ENCODE measurements around the gene PKIG. TPM values are rescaled to one million over a fixed set of nuclear protein-coding genes. Genes with fewer than 3 reads are reported as not detected.

PKIG gene
- total RNA-seq, 4 donors from 2014 or later = 305 to 398 (median 357) TPM

DNA sequence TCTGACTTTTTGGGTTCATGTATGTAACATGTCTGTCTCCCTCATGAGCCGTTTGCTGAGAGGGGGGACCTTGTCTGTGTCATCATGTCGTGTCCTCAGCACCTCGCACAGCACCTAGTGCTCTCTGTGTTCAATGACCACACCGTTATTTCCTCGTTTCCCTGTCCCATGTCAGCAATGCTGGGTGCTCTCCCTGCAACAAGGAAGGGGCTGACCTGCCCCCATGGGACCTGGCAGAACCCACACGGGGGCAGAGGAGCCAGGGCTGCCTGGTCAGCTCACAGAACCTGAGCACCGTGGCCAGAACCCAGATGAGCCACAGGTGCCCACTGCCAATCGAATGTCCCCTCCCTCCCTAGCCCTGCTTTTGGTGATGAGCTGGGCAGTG lies 61.8 kb downstream of the PKIG start:
- peaks cover 61 to 72% (median 66%) of the 10 kb centered on the region in 4 donors for H3K4me1 ChIP-seq
- H3K9me3 ChIP-seq = no peaks in the 10 kb centered on the region
- TF ChIP-seq POLR2AphosphoS5 (IDR thresholded peaks at IDR 0.05) (no peak), EP300 (IDR thresholded peaks at IDR 0.05) (no peak), POLR2A (IDR thresholded peaks at IDR 0.05; ENCODE audit: low read depth) (no peak)
- TF ChIP-seq, protein P1, sequence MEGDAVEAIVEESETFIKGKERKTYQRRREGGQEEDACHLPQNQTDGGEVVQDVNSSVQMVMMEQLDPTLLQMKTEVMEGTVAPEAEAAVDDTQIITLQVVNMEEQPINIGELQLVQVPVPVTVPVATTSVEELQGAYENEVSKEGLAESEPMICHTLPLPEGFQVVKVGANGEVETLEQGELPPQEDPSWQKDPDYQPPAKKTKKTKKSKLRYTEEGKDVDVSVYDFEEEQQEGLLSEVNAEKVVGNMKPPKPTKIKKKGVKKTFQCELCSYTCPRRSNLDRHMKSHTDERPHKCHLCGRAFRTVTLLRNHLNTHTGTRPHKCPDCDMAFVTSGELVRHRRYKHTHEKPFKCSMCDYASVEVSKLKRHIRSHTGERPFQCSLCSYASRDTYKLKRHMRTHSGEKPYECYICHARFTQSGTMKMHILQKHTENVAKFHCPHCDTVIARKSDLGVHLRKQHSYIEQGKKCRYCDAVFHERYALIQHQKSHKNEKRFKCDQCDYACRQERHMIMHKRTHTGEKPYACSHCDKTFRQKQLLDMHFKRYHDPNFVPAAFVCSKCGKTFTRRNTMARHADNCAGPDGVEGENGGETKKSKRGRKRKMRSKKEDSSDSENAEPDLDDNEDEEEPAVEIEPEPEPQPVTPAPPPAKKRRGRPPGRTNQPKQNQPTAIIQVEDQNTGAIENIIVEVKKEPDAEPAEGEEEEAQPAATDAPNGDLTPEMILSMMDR (IDR thresholded peaks at IDR 0.05) = no peak
- WGBS = 73% methylated on average over 7 of the region's 8 CpGs
- no peak for DNase-seq (ENCODE audit: extremely low spot score)
- peak overlapping the region; percentile 64 to 81 (median 72) for H3K27ac ChIP-seq (replicated peaks in 1 of 4)
- H3K27me3 ChIP-seq = no peaks in the 10 kb centered on the region
- no peak overlapping the region for H3K4me3 ChIP-seq
- H3K36me3 ChIP-seq = peaks cover 0 to 6% (median 0%) of the 10 kb centered on the region in 4 donors
- intact Hi-C loops (cut with DNase I) = no loop called here

DNA sequence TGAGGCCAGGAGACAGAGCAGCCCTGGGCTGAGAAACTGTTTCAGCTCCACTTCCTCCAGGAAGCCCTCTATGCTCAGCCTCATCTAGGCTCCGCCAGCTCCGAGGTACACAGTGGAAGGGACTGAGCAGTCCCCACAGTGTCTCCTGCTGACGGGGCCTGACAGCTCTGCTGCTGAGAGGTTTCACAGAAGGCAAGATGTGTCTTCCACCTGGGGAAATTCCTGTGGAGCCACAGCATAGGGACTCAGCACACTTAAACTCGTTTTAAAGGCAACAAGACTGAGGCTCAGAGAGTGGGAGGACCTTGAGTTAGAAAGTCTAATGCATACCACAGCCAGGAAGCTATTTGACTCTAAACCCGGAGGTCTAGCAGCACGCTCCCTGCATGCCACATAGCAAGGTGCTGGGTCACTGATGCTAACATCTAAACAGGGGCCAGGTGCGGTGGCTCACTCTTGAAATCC lies 62.3 kb downstream of the PKIG start:
- no peak overlapping the region for H3K4me3 ChIP-seq
- TF ChIP-seq, protein P1 (IDR thresholded peaks at IDR 0.05) = no peak
- TF ChIP-seq POLR2A (IDR thresholded peaks at IDR 0.05; ENCODE audit: low read depth) = no peak
- TF ChIP-seq POLR2AphosphoS5 (IDR thresholded peaks at IDR 0.05) = no peak
- TF ChIP-seq EP300 (IDR thresholded peaks at IDR 0.05) = no peak
- intact Hi-C loops (cut with DNase I) = no loop called here
- H3K36me3 ChIP-seq = peaks cover 0 to 6% (median 0%) of the 10 kb centered on the region in 4 donors
- H3K27me3 ChIP-seq = no peaks in the 10 kb centered on the region
- no peak for DNase-seq (ENCODE audit: extremely low spot score)
- peaks cover 61 to 74% (median 66%) of the 10 kb centered on the region in 4 donors for H3K4me1 ChIP-seq
- WGBS = 64% methylated on average over 7 of the region's 7 CpGs
- H3K27ac ChIP-seq (replicated peaks in 1 of 4) = peak overlapping the region; percentile 64 to 81 (median 72)
- no peaks in the 10 kb centered on the region for H3K9me3 ChIP-seq

DNA sequence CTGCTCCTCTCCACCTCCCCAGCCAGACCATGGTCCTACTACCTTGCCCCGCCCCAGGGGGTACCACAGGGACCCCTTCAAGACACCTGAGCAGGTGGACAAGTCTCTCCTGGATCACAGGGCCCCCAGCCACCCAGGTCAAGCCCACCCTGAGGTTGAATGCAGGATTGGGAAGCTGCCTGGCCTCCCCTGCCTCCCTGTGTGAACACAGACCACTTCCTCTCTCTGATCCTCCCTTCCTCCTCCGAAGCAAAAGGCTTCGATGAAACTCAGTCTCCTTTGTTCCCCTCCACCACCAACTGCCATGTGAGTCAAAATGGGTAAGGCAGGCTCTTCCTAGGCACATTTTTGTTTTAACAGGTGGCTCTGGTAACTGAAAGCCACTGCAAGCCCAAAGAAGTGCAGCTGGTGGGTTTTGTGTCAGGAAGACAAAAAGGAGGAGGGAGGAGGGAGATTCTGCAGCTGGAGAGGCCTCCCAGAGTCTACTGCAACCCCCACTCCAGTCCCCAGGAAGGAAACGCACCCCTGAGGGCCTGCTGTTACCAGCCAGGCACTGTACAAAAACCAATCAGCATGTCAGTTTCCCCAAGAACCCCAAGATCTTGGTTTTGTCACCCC lies 63.8 kb downstream of the PKIG start:
- DNase-seq (ENCODE audit: extremely low spot score) = no peak
- Histone ChIP-seq H3K27me3 (no peaks in the 10 kb centered on the region), H3K27ac (replicated peaks in 1 of 4) (peak overlapping the region; percentile 18 to 57 (median 21)), H3K36me3 (no peaks in the 10 kb centered on the region), H3K4me1 (peaks cover 69 to 87% (median 76%) of the 10 kb centered on the region in 4 donors), H3K4me3 (no peak overlapping the region), H3K9me3 (no peaks in the 10 kb centered on the region)
- TF ChIP-seq EP300 (IDR thresholded peaks at IDR 0.05) = no peak
- TF ChIP-seq, protein P1 (IDR thresholded peaks at IDR 0.05) = no peak
- TF ChIP-seq POLR2A (IDR thresholded peaks at IDR 0.05; ENCODE audit: low read depth) = no peak
- TF ChIP-seq POLR2AphosphoS5 (IDR thresholded peaks at IDR 0.05) = no peak
- 46% methylated on average over 2 of the region's 4 CpGs for WGBS
- intact Hi-C loops (cut with DNase I) = no loop called here

DNA sequence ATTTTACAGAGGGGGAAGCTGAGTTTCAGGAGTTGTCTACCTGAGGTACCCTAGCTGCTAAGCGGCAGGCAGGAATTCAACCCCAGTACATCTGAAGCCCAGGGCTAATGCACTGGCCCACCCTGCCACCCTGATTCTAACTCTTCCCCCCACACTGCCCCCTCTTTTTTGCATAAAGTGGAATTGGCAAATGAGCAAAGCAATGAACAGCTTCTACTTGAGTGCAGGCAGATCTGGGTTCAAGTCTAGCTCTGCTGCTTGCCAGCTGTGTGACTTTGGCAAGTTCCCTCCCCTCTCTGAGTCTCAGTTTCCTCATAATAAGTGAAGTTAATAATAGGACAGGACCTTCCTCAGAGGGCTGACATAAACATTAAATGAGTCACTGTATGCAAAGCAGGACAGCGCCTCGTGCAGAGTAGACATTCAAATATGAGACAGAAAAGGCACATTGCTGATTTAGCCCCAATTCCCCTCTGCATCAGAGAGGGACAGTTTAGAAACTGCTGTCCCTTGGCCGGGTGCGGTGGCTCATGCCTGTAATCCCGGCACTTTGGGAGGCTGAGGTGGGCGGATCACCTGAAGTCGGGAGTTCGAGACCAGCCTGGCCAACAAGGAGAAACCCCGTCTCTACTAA lies 64.4 kb downstream of the PKIG start:
- peaks cover 66 to 84% (median 74%) of the 10 kb centered on the region in 4 donors for H3K4me1 ChIP-seq
- H3K4me3 ChIP-seq = no peak overlapping the region
- no peaks in the 10 kb centered on the region for H3K27me3 ChIP-seq
- no peaks in the 10 kb centered on the region for H3K9me3 ChIP-seq
- H3K27ac ChIP-seq (replicated peaks in 1 of 4) = peak overlapping the region; percentile 18 to 57 (median 21)
- no peak for DNase-seq (ENCODE audit: extremely low spot score)
- TF ChIP-seq, protein P1 (IDR thresholded peaks at IDR 0.05) = no peak
- no peak for TF ChIP-seq EP300 (IDR thresholded peaks at IDR 0.05)
- no peak for TF ChIP-seq POLR2A (IDR thresholded peaks at IDR 0.05; ENCODE audit: low read depth)
- TF ChIP-seq POLR2AphosphoS5 (IDR thresholded peaks at IDR 0.05) = no peak
- no peaks in the 10 kb centered on the region for H3K36me3 ChIP-seq
- WGBS = 76% methylated on average over 10 of the region's 10 CpGs
- intact Hi-C loops (cut with DNase I) = no loop called here

Measured in esophagus muscularis mucosa (tissue), 4 donors.